AG20443 (cell line): Measurements from ENCODE around the gene GPC5.
"Not testable (repeated sequence)": the region's sequence is repeated elsewhere in the genome, so short reads cannot be mapped to it uniquely, and the experiment has no call there.

ENCODE experiments used
- DNase-seq: peaks from one replicate; pipeline ENCODE4 v3.0.0; 2012; ENCODE audit warnings: low spot score, mixed read lengths

GPC5 gene

DNA sequence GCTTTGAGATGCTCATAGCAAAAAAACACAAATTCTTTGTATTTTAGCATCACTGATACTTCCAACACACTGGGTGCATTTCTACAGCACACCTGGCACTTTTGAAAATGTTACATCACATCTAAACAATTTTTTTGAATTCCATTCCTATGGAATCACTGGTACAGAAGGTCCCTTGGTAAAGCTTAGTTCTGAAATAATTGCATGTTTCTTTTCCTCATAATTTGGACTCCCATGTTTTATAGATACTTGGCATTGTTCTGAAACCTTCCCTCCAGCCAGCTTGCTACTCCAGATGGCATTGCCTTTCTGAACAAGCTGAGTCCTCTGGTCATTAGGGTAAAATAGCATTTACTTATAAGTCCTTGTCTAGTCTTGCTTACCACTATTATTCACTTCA lies 1346.8 kb downstream of the GPC5 start:
- DNase-seq, result no peak

DNA sequence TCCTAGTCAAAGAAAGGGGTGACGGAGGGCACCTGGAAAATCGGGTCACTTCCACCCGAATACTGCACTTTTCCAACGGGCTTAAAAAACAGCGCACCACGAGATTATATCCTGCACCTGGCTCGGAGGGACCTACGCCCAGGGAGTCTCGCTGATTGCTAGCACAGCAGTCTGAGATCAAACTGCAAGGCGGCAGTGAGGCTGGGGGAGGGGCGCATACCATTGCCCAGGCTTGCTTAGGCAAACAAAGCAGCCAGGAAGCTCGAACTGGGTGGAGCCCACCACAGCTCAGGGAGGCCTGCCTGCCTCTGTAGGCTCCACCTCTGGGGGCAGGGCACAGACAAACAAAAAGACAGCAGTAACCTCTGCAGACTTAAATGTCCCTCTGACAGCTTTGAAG lies 1354.3 kb downstream of the GPC5 start:
- DNase-seq, result not testable (repeated sequence)

DNA sequence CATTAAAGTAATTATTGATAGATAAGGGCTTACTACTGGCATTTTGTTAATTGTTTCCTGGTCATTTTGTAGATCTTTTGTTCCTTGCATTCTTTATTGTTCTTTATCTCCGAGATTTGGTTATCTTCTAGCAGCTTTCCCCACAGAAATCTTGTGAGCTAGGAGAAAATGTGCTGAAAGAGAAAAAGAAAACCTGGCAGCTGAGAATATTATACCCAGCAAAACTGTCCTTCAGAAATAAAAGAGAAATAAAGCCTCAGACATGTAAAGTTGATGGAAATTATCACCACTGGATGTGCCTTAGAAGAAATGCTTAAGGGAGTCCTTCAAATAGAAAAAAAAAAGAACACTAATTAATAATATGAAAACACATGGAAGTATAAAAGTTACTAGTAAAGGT lies 1363.3 kb downstream of the GPC5 start:
- DNase-seq, result no peak

DNA sequence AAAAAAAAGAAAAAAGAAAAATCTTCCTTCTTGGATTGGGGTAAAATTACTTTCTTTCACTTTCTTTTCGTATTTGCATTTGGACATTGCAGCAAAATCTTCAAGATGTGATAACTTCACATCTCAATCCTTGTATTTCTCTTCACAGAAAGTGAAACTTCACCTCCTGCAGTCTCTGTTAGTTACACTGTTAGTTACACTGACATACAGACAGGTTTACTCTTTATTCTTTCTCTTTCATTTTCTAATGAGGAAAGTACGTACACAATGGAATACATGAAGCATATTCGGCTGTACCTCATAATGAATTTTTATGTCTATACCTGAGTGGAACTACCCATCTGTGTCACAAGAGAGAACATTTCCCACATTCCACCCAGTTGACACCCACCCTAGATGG lies 1369.0 kb downstream of the GPC5 start:
- DNase-seq, result no peak

DNA sequence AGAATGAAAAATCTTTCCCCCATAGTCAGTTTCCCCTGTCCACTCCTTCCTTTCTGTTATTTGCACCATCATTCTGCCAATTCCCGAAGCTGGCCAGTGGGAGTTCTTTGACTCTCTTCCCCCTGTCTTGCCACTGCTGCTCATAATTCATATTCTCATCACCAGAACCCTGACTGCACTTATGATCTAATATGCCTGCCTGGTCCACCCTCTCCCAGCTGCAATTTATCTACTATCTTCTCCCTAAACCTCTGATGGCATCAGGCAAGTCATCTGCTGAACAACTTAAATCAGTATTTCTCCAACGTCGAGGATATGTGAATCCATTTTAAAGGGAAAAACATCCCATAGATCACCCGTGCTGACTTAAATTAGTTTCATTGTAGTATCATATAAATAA lies 1370.2 kb downstream of the GPC5 start:
- DNase-seq, result no peak

DNA sequence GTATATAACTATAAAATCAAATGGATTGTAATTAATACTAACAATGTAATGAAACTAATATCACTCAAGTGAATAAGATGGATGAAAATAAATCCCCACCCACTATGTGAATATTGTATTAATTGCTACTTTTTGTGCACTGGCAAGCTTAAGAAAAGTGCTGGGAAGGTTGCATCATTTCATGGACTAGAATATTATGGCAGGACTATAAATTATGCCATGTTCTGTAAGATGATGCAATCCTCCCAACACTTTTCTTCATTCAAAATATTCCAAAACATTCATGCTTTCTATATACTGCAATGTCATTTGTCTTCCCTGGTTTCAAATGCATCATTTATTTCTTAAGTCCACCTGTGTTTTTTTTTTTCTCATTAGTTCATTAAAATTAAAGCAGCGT lies 1370.6 kb downstream of the GPC5 start:
- no peak for DNase-seq

DNA sequence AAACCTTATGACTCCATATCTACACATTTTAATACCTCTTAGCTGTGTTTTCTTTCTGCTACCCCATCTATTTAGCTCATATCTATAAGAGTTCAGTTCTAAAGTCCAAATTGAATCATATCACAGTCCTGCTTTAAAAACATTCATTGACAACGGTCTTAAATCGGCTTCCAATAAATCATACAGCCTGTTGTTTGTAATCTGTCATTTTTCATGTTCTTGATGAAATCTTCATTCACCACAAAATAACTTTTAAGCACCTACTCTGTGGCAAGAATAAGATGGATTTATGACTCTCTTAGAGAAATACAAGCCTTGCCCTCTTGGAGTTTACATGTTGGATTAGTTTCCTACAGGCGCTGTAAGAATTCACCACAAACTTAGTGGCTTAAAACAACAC lies 1377.2 kb downstream of the GPC5 start:
- DNase-seq, result no peak

DNA sequence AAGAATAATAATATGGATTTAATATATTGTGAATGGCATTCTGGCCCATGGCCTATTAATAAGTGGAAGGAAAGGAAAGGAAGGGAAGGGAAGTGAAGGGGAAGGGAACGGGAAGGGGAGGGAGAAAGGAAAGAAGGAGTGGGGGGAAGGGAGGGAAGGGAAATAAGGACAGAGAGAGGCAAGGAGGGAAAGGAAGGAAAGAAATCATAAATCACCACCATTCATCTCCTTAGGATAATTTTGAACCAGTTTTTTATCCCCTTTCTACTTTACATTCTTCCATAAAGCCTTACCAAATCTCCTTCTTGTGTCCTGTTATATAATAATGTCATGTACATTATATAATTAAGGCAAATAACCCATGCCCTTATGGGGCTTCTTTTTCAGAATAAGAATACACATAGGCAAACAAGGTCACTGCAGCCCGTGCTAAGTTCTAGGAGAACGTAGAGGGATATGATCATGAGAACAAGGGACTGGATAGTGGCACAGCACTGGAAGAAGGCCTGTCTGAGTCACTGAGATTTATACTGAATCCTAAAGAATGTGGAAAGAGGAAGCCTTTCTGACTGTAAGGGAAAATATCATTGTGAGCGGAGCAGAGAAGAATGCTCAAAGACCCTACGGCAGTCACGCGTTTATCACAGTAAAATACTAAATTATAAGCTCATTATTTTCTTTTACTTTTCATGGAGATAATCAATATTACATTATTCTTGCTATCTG lies 1383.7 kb downstream of the GPC5 start:
- DNase-seq, result no peak

DNA sequence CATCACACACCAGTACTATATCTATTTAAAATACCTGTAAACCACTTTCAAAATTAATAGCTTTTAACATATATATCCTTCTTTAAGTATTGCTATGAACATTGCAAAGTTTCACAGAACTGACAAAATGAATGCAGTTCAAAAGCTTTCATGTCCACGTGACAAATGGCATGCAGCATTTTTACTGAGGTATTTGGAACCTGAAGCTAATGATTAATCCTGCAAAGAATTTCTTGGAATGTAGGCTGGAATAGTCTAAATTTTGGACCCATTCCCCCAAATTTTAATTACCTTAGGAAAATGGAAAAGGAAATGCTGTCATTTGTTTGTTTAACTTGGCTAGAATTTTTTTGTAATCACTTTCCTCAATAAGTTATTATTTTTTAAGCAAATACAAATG lies 1404.4 kb downstream of the GPC5 start:
- peak; percentile 14 for DNase-seq

DNA sequence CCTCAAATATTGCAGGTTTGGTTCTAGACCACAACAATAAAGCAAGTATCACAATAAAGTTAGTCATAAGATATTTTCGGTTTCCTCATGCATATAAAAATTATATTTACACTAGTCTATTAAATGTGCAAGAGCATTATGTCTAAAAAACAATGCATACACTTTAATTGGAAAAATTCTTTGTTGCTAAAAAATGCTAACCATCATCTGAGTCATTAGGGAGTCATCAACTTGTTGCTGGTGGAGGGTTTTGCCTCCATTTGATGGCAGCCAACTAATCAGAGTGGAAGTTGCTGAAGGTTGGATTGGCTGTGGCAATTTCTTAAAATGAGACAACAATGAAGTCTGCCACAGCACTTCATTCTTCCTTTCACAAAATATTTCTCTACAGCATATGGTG lies 1405.9 kb downstream of the GPC5 start:
- peak; percentile 38 for DNase-seq

DNA sequence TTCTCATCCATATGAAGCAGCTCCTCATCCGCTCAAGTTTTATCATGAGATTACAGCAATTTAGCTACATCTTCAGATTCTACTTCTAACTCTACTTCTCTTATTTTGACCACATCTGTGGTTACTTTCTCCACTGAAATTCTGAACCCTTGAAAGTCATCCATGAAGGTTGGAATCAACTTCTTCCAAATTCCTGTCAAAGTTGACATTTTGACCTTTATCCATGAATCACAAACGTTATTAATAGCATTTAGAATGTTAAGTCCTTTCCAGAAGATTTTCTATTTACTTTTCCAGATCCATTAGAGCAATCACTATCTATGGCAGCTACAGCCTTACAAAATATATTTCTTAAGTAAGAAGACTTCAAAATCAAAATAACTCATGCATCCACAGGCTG lies 1406.5 kb downstream of the GPC5 start:
- DNase-seq, result no peak

DNA sequence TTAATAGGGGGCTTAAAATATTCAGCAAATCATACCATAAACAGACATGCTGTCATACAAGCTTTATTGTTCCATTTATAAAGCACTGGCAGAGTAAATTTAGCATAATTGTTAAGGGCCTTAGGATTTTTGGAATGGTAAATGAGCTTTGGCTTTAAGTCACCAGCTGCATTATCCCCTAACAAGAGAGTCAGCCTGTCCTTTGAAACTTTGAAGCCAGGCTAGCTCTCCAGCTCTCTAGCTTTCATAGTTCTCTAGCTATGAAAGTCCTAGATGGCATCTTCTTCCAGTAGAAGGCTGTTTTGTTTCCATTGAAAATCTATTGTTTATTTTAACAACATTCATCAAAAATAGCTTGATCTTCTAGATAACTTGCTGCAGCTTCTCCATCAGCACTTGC lies 1407.3 kb downstream of the GPC5 start:
- no peak for DNase-seq

DNA sequence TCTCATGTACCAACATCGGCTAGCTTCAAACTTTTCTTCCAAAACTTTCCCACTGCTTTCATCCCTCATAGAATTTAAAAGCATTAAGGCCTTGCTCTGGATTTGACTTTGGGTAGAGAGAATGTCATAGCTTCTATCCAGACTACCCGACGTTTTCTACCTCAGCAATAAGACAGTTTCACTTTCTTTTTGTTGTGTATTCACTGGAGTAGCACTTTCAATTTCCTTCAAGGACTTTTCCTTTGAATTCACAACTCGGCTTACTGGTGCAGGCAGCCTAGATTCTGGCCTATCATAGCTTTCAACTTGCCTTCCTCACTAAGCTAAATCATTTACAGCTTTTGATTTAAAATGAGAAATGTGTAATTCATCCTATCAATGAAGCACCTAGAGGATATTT lies 1407.8 kb downstream of the GPC5 start:
- no peak for DNase-seq

DNA sequence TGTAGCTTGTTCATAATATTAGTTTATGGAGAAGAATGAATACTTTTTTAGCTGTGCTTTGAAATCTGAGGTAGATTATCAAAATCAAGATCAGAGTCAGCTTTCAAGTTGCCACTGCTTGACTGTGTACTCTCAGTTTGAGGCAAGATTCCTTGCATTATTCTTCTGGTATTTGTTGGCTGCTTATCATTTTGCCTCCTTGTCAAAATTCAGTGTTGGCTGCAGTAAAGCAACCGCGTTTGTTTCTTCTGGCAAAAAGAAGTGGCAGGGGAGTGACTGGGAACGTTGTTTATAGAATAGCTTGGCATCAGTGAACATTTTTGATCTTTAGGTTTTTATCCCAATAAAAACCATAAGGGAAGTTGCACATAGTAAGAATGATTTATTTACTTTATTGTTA lies 1408.9 kb downstream of the GPC5 start:
- peak; percentile 19 for DNase-seq

DNA sequence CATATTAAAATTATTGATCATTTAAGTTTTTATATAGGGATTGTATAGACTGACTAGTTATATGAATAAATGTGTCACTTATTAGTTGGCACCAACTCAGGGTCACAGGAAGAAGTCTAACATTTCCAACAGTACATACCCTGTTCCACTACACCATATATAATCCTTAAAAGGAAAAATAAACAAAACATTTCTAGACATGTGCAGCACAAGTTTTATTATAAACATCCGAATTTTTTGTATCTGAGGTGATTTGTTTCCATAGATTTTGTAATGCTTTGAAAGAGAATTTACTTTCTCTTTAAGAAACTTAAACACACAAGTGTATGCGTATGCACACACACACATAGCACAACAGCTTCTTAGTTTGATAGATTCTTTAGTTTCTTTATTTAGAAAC lies 1409.5 kb downstream of the GPC5 start:
- no peak for DNase-seq

DNA sequence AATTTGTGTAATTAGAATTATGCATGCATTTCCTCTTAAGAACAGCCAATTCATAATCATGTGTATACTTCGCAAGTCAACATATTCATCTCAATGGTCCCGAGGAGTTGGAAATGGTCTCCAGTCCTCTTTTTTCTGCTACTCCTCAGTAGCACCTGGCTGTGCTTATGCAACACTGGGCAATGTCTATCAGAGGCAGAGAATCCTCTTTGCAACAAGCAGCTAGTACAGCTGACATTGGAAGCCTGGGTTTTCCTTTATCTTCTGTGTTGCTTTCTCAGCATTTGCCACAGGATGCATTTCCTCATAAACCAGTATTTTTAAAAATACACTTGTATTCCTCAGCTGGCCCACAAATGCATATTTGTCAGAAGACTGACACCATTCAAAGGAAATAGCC lies 1422.9 kb downstream of the GPC5 start:
- no peak for DNase-seq

DNA sequence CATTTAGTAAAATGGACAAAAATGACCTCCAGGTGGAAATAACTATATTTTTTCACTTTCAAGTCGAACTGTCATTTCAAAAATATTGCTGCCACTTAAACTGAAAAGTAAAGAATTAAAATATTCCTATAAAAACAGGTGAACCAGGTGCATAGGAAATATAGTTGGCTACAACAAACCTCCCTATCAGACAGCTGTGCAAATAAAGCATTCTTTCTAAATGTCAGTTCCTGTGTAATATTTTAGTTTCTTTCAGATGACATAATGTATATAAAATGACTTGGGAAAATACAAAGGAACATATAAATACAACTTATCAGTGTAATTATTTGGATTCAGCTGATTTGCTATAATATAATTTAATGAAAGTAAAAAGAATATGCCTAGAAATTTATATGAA lies 1424.6 kb downstream of the GPC5 start:
- DNase-seq, result no peak

DNA sequence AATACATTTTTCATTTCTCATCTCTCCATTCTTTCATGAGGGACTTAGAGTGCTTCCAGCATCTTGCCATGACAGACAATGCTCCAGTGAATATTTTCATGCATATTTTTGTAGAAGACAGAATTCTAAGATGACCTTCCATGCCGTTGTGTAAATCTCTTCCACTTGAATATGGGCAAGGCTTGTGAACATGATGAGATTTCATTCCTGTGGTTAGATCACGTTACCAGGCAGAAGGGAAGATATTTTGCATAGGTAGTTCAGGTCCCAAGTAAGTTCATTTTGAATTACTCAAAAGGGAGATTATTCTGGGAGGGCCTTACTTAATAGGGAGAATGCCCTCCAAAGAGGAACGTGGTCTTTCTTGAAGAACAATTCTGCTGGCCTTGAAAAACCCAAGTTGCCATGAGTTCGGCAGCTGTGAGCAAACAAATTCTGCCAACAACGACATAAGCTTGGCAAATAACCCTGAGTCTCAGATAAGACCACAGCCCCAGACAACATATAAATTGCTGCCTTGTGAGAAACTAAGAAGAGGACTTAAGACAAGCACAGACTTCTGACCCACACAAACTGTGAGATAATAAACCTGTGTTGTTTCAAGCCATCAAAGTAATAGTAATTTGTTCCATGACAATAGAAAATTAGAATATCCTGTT lies 1427.6 kb downstream of the GPC5 start:
- no peak for DNase-seq

DNA sequence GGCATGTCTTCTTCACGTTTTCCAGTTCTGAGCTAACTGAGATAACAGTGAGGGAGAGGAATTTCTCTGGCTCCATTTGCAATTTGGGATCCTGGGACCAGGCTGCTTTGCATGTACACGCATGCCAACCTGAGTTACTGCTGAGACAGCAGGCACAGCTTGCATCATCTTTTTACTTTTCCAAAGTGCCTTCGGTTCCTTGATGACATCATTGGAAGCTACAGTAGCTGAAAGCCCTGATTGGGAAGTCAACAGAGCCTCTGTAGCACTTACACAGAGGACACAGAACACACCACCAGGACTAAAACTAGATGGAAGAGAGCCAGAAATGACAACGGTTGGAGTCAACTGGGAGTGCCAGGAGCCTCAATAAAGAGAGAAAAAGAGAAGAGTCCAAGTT lies 1429.1 kb downstream of the GPC5 start:
- DNase-seq, result no peak

DNA sequence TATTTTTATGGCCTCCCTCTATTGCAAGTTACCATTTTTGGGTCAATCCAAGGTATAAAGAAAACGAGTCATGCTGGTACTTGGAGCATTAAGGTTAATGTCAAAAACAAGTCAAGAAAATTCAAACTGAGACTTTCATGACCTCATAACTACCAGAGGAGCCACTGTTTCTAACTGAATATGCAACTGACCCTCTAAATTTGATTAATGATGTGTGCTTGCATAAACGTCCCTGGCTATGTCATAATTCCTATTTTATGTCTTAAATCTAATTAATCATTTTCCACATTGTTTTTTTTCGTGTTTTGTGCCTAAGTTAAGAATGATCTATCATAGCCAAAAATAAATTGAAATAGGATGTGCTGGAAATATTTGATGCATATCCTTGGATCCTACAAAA lies 1431.5 kb downstream of the GPC5 start:
- DNase-seq, result no peak

DNA sequence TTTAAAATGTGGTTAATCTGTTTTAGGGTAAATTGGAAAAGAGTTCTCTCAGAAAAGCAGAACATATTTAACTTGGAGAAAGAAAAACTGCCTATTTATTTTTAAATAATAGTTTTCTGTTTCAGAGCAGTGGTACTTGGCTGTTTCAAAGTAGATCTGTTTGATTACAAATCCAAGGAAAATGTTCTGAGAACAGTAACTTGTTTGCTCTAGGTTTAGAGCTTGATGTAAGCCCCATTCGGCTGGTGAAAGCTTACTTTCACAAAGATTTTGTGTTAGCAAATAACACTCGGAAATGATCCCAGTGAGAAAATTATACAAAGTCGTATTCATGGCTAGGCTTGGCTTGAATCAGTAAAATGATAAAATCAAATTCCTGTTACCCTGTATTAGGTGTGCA lies 1432.4 kb downstream of the GPC5 start:
- no peak for DNase-seq

DNA sequence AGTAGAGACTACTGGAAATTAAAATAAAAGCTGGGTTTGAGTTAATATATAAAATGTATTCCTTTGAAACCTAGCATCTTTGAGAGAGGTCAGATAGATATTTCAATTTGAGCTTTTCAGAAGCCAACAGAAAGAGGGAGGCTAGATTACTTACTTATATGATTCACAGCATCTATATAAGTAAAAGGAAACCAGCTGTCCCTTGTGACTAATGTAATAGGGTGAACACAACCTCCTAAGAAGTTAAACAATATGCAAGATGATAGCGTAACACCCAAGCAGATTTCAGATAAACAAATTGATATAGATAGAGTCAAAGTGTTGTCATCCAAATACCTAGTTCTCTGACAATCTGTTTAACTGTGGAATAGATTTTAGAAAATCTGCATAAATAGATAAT lies 1434.7 kb downstream of the GPC5 start:
- no peak for DNase-seq

DNA sequence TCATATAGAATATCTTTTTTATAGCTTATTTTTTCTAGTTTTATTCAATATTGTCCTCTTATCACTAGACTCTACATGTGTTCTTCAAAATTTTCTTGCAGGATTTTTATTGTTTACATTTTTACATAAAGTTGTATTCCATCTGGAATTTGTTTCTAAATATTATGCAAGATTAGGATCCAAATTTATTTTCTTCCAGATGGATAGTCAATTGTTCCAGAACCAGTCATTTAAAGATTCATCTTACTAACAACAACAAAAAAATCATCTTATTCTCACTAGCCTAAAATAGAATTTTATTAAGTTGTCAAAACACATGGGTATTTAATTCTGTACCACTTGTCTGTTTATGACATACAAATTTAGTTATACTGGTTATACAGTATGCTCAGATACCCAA lies 1437.8 kb downstream of the GPC5 start:
- DNase-seq, result no peak

DNA sequence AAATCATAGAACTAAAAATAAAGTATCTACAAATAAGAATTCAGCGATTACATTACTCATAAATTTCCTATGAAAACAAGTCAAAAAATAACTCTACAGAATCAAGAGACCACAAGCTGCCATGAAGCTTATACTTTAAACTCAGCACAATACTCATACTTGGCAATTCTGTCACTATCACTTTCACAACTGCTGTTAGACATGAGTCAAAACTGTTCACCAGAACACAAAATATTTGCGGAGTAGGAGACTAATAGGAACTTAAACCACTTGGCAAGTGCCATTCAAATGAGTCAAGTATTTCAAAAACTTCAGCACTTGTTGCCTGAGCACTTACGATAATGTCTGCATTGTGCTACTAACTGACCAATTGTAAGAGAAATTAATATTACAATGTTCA lies 1440.4 kb downstream of the GPC5 start:
- DNase-seq, result peak; percentile 58
